Kidney (tissue), 14 donors: ENCODE data around the gene AGBL1. TPM values are rescaled to one million over a fixed set of nuclear protein-coding genes. Genes with fewer than 3 reads are reported as not detected.

Experiments
- DNase-seq, 5 donors: peaks; one replicate each; pipeline ENCODE4 v3.0.0-alpha.2; 2013 to 2020
- FAIRE-seq: peaks from 2 replicates; lab custom pipeline; 2012; peaks lifted over from hg19 to GRCh38; lab: Jason Lieb, UNC
- H3K27ac ChIP-seq, 2 donors: one replicate each; pipeline ENCODE4 v1.7.0; 2013; ENCODE audit warnings: low read depth in 2 of 2, low read length in 2 of 2, inconsistent platforms in 1 of 2
- H3K27me3 ChIP-seq: one replicate; pipeline ENCODE4 v1.7.1; 2013; ENCODE audit warnings: low read length, inconsistent platforms; ENCODE audit not compliant: control insufficient read depth, insufficient read depth
- H3K36me3 ChIP-seq, 3 donors: one replicate each; pipeline versions ENCODE4 v1.7.0 to v1.7.1; 2013; ENCODE audit warnings: low read length in 3 of 3, control low read depth in 1 of 3, inconsistent platforms in 1 of 3; ENCODE audit not compliant: insufficient read depth in 3 of 3, control insufficient read depth in 2 of 3
- H3K4me1 ChIP-seq, 3 donors: one replicate each; pipeline versions ENCODE4 v1.7.0 to v1.7.1; 2013; ENCODE audit warnings: low read length in 3 of 3, inconsistent platforms in 1 of 3, low read depth in 1 of 3; ENCODE audit not compliant: control insufficient read depth in 2 of 3, insufficient read depth in 2 of 3
- H3K4me3 ChIP-seq, 3 donors: one replicate each; pipeline versions ENCODE4 v1.7.0 to v1.8.1; 2013; ENCODE audit warnings: low read length in 3 of 3, control low read depth in 1 of 3, inconsistent platforms in 1 of 3
- H3K9ac ChIP-seq, 3 donors: one replicate each; pipeline versions ENCODE4 v1.7.0 to v1.7.1; 2013; ENCODE audit warnings: low read length in 3 of 3, control low read depth in 1 of 3, inconsistent platforms in 1 of 3
- H3K9me3 ChIP-seq, 3 donors: one replicate each; pipeline versions ENCODE4 v1.7.0 to v1.7.1; 2013; ENCODE audit warnings: low read length in 3 of 3, control low read depth in 1 of 3, inconsistent platforms in 1 of 3; ENCODE audit not compliant: control insufficient read depth in 2 of 3, insufficient read depth in 1 of 3
- CTCF ChIP-seq: IDR thresholded peaks from 3 replicates; pipeline ENCODE4 v1.5.1; 2012; ENCODE audit warnings: mild to moderate bottlenecking, moderate library complexity, borderline replicate concordance; ENCODE audit not compliant: insufficient read depth; ENCODE audit errors: extremely low read depth
- intact Hi-C: fragments of 100-400 bp; cut with DNase I; formaldehyde crosslinking; loops from one replicate; pipeline ENCODE4 v1.11.1; 2022
- polyA plus RNA-seq: library from polyadenylated mRNA; stranded (reverse); fragments of 350-450 nt; fragmentation: Illumina TruSeq; extraction: RNeasy Lipid Tissue Mini Kit (QIAGEN cat#74804); gene quantifications from one replicate; pipeline ENCODE4 v1.2.3, GENCODE V29; 2014; ENCODE audit warnings: low read depth, low replicate concordance; ENCODE audit not compliant: insufficient read depth
- total RNA-seq: library from RNA; stranded (reverse); fragmentation: NEBNext Ultra II Directional; extraction: Animal tissue kit (Norgen Biotek cat#: 25700); gene quantifications from one replicate; pipeline ENCODE4 v1.2.1, GENCODE V29; 2021
- donor health status: control.
- donor health status: control.
- donor health status: control.
- donor health status: control.
- donor health status: control.
- donor health status: DM: yes; HTN: yes; CAD: no.
- donor health status: Normal renal cell carcinoma (clear cell type).

AGBL1 gene
- total and polyA plus RNA-seq, 2 donors from 2014 or later = not detected

GRCh38 chr15:86408261-86408660, 328.6 kb downstream of the AGBL1 start:
- Histone ChIP-seq H3K4me1 (no peaks in the 10 kb centered on the region), H3K4me3 (no peak overlapping the region), H3K27me3 (no peaks in the 10 kb centered on the region), H3K9ac (no peak overlapping the region), H3K36me3 (no peaks in the 10 kb centered on the region), H3K27ac (no peak overlapping the region), H3K9me3 (no peaks in the 10 kb centered on the region)
- DNase-seq (no peak), FAIRE-seq (no peak)
- intact Hi-C loops = no loop called here
- TF ChIP-seq CTCF = no peak

GRCh38 chr15:86411916-86412315, 332.2 kb downstream of the AGBL1 start:
- FAIRE-seq (no peak), DNase-seq (no peak)
- no peak overlapping the region for H3K9ac ChIP-seq
- H3K27ac ChIP-seq = no peak overlapping the region
- no peaks in the 10 kb centered on the region for H3K27me3 ChIP-seq
- no peaks in the 10 kb centered on the region for H3K9me3 ChIP-seq
- H3K4me1 ChIP-seq = no peaks in the 10 kb centered on the region
- H3K36me3 ChIP-seq = no peaks in the 10 kb centered on the region
- intact Hi-C loops = no loop called here
- no peak for TF ChIP-seq CTCF
- no peak overlapping the region for H3K4me3 ChIP-seq

- DNase-seq (no peak), FAIRE-seq (no peak)
- intact Hi-C loops = no loop called here
- Histone ChIP-seq H3K27ac (no peak overlapping the region), H3K9ac (no peak overlapping the region), H3K9me3 (no peaks in the 10 kb centered on the region), H3K4me3 (no peak overlapping the region), H3K27me3 (no peaks in the 10 kb centered on the region), H3K36me3 (no peaks in the 10 kb centered on the region), H3K4me1 (no peaks in the 10 kb centered on the region)
- no peak for TF ChIP-seq CTCF
Observed at GRCh38 chr15:86413191-86413590, 333.5 kb downstream of the AGBL1 start.

GRCh38 chr15:86425746-86426145, 346.1 kb downstream of the AGBL1 start:
- Histone ChIP-seq H3K36me3 (no peaks in the 10 kb centered on the region), H3K27me3 (no peaks in the 10 kb centered on the region), H3K4me1 (no peaks in the 10 kb centered on the region), H3K9ac (no peak overlapping the region), H3K27ac (no peak overlapping the region), H3K4me3 (no peak overlapping the region), H3K9me3 (no peaks in the 10 kb centered on the region)
- no peak for FAIRE-seq
- intact Hi-C loops = no loop called here
- no peak for TF ChIP-seq CTCF
- no peak for DNase-seq
